ENCODE measurements around the gene SLCO3A1.

The SLCO3A1 gene

GRCh38 chr15:91862891-91863504, 9.5 kb downstream of the SLCO3A1 start:
- no peak for DNase-seq

- no peak for DNase-seq
Observed at GRCh38 chr15:91863621-91864255, 10.2 kb downstream of the SLCO3A1 start.

- peak; percentile 17 for DNase-seq
Observed at GRCh38 chr15:91864664-91865063, 11.2 kb downstream of the SLCO3A1 start.

DNA sequence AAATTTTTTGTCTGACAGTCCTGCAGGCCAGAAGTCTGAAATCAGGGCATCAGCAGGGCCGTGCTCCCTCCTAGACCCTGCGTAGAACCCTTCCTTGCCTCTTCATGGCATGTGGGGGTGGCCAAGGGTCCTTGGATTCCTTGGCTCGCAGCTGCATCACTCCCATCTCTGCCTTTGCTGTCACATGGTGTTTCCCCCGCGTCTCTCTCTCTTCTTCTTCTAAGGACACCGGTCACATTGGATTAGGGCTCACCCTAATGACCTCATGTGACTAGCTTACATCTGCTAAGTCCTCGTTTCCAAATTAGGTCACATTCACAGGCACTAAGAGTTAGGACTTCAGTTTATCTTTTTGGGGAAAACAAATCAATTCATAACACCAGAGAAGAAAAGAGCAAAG, 12.0 kb downstream of the SLCO3A1 start:
- no peak for DNase-seq

GRCh38 chr15:91865950-91866349, 12.4 kb downstream of the SLCO3A1 start:
- no peak for DNase-seq

- no peak for DNase-seq
Observed at GRCh38 chr15:91866371-91866905, 12.9 kb downstream of the SLCO3A1 start.

- DNase-seq: no peak
Observed at GRCh38 chr15:91866971-91867372, 13.5 kb downstream of the SLCO3A1 start.

DNA sequence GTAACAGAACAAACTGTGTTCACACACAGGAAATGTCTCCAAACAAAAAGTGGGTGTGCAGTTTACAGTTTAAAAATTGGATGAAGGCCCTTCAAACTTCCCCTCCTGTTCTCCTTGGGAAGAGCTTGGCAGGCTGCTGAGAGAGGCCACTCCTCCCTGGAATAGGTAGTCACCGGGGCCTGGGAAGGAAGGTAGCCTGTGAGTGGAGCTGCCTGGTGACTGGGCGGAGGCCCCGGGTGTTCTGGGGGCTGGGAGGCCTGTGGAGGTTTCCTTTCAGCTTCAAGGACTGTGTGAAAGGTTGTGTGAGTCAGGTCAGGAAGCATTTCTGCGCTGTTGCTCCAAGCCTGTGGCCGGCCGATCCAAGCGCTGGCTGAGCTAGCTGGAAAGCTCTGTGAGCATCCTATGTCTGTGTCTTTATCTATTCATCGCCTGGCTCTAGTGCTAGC, 14.1 kb downstream of the SLCO3A1 start:
- no peak for DNase-seq

DNA sequence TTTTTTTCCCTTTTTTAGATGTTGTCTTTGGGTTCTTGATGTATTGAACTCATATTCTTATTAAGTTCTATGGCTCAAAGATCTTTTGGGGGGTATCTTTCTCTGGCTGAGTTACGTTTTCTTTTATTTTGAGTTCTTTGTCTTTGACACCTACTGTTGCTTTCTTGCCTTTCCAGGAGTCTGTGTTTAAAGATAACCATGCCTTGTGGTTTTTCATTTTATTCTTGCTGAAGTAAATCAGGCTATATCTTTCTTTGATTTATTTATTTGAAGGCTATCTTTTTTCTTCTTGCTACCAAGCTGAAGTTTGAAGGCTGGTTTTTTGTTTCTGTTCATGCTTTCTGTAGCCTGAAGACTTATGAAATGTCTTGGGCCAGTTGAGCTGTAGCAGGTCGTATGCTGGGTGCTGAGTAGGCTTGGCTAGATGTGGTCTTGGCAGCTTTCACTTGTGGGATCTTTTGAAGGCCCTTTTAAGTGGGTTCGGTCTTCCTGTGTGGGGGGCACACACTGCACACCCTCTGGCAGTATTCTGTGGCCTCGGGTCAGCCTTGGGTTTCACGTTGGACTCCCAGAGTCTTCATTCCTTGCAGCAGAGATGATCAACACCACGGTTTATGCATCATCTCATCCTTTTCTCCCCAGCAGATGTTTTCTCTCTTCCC, 17.5 kb downstream of the SLCO3A1 start:
- DNase-seq: no peak

DNA sequence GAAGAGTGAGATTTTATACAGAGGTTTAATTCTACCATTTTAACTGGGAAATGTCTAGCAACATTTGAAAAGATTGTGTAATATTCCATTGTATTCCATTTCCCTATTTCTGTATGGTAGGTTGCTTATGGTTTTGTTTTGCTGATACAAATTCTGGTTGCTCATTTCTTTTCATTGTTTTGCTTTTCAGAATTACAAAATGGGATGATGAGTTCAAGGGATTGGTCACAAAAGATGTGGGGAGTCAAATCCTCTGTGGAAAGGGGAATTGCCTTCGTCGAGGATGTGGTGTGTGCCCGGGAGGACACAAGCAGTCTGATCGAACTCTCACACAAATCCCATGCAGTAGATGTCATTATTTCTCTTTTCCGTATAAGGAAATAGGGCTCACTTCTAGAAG, 18.3 kb downstream of the SLCO3A1 start:
- DNase-seq: no peak

- DNase-seq: no peak
Observed at GRCh38 chr15:91872356-91873137, 19.0 kb downstream of the SLCO3A1 start.

- DNase-seq: no peak
Observed at GRCh38 chr15:91873138-91873536, 19.6 kb downstream of the SLCO3A1 start.

DNA sequence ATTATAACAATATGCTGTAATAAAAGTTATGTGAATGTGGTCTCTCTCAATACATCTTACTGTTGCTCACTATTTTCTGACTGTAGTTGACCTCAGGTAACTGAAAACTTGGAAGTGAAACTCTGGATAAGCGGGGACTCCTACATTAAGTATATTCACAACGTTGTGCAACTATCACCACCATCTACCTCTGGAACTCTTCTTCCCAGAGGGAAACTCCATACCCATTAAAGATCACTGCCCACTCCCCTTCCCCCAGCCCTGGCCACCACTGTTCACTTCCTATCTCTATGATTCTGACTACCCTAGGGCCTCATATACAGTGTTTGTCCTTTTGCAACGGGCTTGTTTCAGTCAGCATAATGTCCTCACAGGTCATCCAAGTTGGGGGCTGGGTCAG, 20.7 kb downstream of the SLCO3A1 start:
- DNase-seq: no peak

DNA sequence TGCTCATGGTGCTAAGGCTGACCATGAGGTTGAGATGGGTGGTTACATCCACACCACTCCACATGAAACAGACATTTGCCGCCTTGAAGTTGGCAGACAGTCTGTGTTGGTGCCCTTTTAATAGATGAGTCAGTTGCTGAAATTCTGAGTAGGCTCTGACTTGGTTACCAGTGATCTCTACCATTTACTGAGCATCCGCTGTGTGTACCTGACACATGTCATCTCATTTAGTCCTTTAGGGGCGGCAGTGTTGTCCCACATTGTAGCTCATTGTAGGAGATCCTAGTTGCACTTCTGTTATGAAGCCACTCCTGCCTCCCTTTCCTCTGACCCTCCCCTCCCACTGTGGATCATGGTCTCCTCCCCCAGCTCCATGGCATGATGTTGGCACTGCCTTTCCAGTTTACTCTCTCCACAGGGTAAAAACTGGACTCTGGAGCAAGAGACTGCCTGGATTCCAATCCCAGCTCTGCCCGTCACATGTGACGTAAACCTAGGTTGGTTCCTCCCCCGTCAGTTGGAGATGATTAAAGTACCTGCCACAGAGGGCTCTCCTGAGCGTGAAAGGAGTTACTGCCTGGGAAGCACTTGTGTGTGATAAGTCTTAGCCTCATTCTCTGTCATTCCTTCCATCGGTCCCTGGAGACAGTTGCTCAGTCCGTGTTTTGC, 21.6 kb downstream of the SLCO3A1 start:
- DNase-seq: no peak

DNA sequence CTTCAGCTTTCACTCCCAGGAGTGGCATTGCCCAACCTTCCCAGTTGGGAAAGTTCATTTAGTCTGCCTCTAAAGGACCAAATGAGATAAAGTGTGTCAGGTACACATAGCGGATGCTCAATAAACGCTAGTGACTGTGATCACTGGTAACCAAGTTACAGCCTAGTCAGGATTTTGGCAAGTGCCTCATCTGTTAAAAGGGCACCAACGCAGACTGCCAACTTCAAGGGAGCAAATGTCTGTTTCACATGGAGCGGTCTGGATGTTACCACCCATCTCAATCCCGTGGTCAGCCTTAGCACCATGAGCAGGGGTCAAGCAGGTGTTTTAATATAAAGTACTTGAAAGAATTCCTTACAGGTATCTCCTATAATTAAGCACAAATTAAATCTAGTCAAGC, 22.7 kb downstream of the SLCO3A1 start:
- no peak for DNase-seq

- no peak for DNase-seq
Observed at GRCh38 chr15:91878319-91878870, 24.9 kb downstream of the SLCO3A1 start.

DNA sequence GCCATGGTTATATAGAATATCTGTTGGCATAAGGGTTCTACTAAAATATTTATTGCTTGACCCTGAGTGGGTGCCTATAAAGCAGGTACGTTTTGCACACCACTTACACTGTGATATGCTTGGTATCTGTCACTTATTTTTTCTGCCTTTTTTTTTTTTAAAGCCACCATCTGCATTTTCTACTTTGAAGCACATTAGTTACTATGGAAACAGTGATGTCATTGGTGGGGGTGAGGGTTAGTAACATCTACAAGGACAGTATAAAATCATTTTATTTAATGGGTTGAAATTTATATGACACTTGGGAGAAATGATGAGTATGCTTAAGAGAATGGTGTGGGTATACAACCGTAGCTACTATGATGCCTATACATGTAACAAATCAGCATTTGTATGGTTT, 25.6 kb downstream of the SLCO3A1 start:
- no peak for DNase-seq

- DNase-seq: no peak
Observed at GRCh38 chr15:91880373-91880772, 26.9 kb downstream of the SLCO3A1 start.

GRCh38 chr15:91881569-91882297, 28.2 kb downstream of the SLCO3A1 start:
- DNase-seq: no peak

DNA sequence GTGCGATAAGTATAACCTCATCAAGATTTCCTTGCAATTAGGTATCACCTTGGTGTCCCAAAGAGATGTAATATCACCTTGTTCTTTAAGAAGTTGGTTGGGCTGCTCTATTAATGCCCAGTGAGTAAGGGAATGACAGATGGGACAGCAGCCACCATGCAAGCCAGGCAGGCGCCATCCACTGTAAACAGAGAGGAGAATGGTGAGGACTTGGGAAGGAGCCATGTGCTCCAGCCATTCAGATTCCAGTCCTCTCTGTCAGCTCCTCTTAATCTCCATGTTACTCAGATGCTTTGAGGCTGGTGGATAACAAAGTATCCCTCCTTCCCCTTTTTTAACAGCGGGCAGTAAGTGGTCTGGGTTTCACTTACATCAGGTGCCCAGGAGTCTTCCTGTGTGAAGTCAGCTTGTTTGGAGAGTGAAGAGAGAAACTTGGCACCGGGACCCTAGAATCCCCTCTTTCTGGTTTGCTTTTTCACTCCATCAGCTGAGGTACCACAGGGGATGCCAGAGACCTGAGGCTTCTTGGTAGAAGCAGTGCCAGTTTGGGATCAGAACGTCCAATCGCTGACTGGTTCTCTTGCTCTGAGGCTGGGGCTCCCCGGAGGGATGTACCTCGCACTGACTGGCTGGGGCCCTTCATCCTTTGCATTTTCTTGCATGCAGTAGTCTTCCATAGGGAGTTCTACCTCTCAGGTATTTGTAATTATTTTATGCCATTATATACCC, 29.5 kb downstream of the SLCO3A1 start:
- no peak for DNase-seq

DNA sequence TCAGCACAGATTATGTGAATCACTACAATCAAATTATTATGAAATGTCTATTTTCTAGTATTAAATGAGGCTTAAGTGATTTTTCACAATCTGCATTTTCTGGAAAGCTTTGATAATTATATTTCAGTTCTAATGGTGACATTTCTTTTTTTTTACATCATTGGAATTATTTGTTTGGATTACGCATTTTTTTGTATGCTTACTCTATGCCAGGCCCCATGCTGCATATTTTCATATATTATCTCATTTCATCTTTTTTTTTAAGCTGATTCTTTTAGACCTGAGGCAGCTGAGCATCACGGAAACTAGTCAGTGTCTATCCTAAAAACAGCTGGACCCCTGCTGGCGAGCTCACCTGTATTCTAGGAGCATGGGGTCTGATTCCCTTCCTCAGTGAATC, 31.1 kb downstream of the SLCO3A1 start:
- no peak for DNase-seq

Measured in CD4-positive, alpha-beta T cell treated with Interferon gamma for 1 hour (primary cell).